ENCODE results near the gene KRCC1.
"Not testable (repeated sequence)": the region's sequence is repeated elsewhere in the genome, so short reads cannot be mapped to it uniquely, and the experiment has no call there.

KRCC1 gene

GRCh38 chr2:88074854-88075292 lies 19.3 kb upstream of the KRCC1 start:
- no peak for DNase-seq

DNA sequence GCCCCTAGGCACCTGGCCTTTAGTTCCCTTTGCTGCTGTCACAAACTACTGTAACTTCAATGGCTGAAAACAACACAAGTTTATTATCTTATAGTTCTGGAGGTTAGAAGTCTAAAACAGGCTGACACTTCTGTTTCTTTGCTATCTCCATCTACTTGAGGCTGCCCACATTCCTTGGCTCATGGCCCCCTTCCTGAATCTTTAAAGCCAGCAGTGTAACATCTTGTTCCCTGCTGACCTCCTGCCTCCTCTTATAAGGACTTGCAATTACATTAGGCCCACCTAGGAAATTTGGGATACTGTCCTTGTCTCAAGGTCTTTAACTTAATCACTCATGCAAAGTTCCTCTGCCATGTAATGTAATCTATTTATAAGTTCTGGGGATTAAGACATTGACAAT lies 18.6 kb upstream of the KRCC1 start:
- no peak for DNase-seq

GRCh38 chr2:88071365-88071764 lies 15.8 kb upstream of the KRCC1 start:
- DNase-seq = no peak

DNA sequence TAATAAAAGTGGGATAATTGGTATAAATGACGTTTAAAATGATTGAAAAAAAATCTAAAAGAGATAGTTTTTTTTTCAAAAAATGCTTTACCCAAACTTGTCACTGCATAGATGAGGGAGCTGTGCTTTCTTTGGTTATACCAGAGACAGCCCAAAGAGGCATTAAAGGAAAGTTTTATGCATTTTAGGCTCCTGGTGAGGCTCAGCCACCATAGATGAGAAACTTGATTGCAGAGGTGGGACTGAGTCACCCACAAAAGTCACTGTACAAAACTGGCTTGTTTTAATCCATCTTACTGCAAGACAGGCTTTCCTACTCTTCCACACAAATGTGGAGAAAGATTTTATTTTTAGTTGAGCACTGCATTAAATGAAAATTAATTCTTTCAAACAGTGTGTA lies 14.5 kb upstream of the KRCC1 start:
- DNase-seq = no peak

DNA sequence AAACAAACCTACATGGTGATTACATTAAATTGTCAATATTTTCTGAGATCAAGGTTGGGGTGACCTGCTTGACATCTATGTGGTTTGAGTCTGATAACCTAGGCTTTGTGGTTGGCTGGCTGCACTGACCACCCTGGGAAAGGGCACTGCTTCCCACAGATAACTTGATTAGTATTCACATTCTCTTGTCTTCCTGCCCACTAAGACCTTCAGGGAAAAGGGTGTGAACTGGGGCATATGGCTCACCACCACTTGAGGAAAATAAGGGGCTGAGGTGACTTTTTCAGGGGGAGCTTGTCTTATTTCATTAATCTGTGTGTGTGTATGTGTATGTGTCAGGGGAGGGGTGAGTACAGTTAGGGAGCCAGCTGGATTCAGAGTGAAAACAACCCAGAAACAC lies 13.5 kb upstream of the KRCC1 start:
- no peak for DNase-seq

- DNase-seq = no peak
Measured at GRCh38 chr2:88068044-88068443, 12.5 kb upstream of the KRCC1 start.

GRCh38 chr2:88067598-88067997 lies 12.0 kb upstream of the KRCC1 start, which contains the start of gene SMYD1:
TSS of gene SMYD1 (plus strand) at chr2:88067825. CDS start at chr2:88067865, 40 bp downstream.
- no peak for DNase-seq

GRCh38 chr2:88067189-88067588 lies 11.6 kb upstream of the KRCC1 start:
- DNase-seq = no peak

DNA sequence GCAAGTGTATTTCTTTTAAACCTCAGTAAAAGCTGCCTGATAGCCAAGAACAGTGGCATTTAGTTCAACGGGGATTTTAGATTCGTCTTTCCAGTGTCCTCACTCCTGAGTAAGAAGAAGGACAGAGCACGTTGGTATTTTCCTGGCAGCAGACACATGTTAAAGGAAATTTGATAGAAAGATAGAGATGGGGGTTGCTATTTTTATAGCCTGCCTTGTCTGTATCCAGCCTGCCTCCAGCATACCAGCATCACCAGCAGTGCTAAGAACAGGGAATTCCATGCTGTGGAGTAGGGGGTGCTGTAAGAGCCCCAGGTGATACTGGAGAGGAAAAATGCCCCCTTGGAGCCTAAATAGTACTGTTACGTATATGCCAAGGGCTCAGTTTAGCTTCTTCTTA lies 11.0 kb upstream of the KRCC1 start:
- no peak for DNase-seq

- DNase-seq = no peak
Measured at GRCh38 chr2:88061295-88061694, 5.7 kb upstream of the KRCC1 start.

GRCh38 chr2:88060907-88061275 lies 5.3 kb upstream of the KRCC1 start:
- DNase-seq = no peak

GRCh38 chr2:88059979-88060906 lies 4.7 kb upstream of the KRCC1 start:
- no peak for DNase-seq

DNA sequence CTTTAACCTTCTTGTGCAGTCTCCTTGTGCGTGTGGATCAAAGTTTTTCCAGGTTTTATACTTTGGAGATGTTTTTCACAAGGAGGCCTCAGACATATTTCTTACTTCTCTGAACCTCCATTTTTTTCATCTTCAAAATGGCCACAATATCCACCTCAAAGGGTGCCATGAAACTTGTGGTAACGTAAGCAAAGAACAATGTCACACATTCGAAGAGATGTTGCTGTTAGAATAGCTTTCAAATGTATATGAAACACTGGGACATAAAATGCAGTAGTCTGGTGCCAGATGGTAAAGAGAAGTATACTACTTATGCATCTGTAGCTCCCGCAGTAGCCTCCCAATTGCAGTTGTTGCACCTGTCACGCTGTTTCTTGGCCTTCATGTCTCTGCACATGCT lies 2.6 kb upstream of the KRCC1 start:
- no peak for DNase-seq

DNA sequence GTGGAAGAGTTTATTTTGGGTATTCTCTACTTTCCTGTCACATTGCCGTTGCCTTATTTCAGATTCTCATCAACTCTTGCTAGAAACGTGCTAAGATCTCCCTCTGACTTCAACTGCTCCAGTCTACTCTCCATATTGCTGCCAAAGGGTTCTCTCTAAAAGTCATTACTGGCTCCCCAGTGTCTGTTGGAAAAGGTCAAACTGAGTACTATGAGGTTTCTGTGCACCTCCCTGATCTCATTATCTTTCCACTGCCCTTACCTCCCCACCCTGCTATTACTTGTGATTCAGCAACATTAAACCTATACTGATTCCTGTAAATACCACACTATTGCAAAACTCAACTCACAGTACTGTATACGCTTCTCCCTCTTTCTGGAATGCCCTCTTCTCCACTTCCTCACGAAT lies 1.9 kb upstream of the KRCC1 start:
- DNase-seq = no peak

DNA sequence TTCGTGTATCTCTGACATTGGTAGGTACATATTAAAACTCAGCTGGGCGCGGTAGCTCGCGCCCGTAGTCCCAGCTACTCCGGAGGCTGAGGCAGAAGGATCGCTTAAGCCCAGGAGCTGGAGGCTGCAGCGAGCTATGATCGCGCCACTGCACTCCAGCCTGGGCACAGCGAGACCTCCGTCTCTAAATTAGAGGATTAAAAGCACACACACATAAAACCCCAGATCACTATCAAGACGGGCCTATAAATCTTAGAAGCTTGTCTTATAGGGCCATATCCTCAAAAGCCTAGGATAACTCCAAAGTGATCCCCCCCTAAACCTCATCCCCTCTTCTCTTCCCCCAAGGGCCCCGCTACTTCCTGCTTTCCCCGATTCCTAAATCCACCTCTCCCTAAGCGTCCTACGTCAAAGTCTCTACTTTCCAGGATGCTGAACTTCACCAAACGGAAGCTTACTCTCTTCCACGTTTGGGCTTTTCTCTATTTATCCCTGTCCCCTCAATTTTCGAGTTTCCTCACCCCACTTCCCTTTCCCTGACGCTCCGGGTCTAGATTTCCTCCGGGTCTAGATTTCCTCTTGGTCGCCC lies 707 bp downstream of the KRCC1 start:
- no peak for DNase-seq

DNA sequence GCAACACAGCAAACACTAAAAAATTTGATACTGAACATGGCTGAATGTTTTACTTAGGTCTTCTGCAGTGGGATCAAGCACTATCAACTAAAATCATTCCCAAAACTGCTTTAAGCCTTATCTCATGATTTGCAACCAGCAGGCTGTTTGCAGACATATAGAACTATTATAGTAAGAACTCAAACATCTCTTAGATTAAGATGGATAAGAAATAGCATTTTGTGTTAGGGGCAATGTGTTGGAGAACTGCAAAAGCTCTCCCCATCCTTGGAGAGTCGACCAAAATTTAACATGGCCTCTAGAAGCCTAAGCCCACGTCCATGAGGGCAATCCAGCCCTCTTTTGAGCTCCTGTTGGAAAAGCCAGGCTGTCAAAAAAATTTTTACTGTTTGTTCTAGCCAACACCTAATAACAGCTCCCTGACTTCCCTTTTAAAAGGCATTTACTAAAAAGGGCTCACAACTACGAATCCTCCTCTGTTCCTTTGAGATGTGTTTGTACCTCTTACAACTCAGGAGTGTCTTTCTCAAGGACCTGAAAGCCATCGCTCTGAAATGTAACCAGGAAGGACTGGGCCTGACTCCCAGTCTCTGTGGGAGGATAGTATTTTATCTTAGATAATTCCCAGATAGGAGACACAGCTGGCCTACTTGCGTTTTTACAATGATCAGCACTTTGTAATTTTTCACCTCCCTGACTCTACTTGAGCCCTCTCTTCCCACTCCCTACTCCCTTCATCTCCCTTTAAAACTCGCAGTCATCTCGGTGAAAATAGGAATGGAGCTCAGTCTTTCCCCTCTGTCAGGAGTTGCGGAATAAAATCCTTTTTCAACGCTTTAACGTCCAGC lies 1.4 kb downstream of the KRCC1 start:
- DNase-seq = no peak

GRCh38 chr2:88053296-88053695 lies 2.3 kb downstream of the KRCC1 start:
- DNase-seq = no peak

DNA sequence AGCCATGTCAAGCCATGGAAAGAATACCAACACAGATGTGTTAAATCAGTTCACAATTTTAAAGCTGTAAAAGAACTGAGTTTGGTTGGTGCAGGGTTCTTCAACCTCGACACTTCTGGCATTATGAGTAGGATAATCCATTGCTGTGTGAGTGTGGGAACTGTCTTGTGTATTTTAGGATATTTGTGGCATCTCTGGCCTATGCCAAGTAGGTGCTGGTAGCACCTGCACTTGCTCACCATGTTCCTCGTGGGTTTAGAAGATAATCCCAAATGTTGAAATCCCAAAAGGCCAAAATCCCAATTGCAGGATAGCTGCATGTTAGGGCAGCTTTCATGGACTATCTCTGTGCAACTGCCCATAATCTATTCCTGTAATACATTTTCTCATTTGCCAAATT lies 3.8 kb downstream of the KRCC1 start:
- no peak for DNase-seq

GRCh38 chr2:88049622-88050021 lies 6.0 kb downstream of the KRCC1 start:
- no peak for DNase-seq

DNA sequence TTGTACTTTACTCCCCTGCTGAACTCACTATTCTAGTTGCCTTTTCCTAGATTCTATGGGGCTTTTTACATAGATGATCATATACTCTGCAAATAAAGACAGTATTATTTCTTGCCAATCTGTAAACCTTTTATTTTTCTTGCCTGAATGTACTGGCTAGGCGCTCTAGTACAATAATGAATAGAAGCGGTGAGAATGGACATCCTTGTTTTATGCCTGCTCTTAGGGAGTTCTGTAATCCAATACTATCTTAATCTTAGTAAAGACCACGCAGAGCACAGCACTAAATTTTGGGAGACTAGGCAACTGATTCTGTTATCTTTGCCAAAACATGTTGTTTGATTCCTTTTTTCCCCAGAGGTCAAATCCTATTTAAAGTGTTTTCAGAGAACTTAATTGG lies 7.0 kb downstream of the KRCC1 start:
- no peak for DNase-seq

DNA sequence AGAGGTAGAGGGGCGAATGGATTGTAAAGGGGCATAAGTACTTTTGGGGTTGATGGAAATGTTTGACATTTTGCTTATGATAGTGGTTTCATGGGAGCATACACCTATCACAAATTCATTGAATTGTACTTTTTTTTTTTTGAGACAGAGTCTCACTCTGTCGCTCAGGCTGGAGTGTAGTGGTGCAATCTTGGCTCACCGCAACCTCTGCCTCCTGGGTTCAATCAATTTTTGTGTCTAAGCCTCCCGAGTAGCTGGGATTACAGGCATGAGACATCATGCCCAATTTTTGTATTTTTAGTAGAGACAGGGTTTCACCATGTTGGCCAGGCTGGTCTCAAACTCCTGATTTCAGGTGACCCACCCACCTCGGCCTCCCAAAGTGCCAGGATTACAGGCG lies 10.0 kb downstream of the KRCC1 start:
- not testable (repeated sequence) for DNase-seq

- DNase-seq = no peak
Measured at GRCh38 chr2:88042476-88042875, 13.1 kb downstream of the KRCC1 start.

Data from effector CD8-positive, alpha-beta T cell (primary cell).